GM13977 (cell line): ENCODE results near the gene DPPA4.
"Not testable (repeated sequence)": the region's sequence is repeated elsewhere in the genome, so short reads cannot be mapped to it uniquely, and the experiment has no call there.

Source experiments
- DNase-seq: peaks from one replicate; pipeline ENCODE4 v3.0.0; 2012; ENCODE audit warnings: low spot score
- in situ Hi-C: fragments of 300-500 bp; cut with MboI; formaldehyde crosslinking; loops from one replicate; pipeline ENCODE4 v1.12.0; 2022; ENCODE audit warnings: low sequenced_read_pairs, low pct_unique_long_range_greater_than_20kb, mixed read lengths, inconsistent platforms; ENCODE audit not compliant: unreplicated experiment
- TF ChIP-seq, protein P1 (sequence below): IDR thresholded peaks from 2 replicates; pipeline ENCODE4 v1.5.1; 2012; ENCODE audit warnings: mild to moderate bottlenecking, control low read depth; ENCODE audit not compliant: insufficient read depth; ENCODE audit errors: extremely low read depth, missing control alignments

The DPPA4 gene, protein sequence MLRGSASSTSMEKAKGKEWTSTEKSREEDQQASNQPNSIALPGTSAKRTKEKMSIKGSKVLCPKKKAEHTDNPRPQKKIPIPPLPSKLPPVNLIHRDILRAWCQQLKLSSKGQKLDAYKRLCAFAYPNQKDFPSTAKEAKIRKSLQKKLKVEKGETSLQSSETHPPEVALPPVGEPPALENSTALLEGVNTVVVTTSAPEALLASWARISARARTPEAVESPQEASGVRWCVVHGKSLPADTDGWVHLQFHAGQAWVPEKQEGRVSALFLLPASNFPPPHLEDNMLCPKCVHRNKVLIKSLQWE

DNA sequence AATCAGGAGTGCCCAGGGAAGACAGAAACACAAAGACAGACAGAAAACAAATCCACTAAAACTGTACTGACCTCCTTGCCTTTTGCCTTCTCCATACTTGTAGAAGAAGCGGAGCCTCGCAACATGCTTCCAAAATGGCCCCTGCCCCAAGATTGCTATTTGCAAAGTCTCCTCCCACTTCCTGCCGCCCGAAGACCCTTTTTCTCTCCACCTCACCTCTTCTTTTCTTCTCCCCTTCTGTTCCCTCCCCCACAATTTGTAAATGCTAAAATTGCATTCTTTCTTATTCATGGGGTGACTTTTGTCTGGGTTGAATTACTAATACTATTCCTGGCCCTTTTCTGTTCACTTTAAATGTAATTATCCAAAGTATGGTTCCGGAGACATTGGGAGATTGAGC, at the start of gene DPPA4:
Gene DPPA4, minus strand, starts transcription at position 154 of the 400 bp plus-strand sequence. Its CDS starts 29 bp downstream, at position 125.
- TF ChIP-seq, protein P1, sequence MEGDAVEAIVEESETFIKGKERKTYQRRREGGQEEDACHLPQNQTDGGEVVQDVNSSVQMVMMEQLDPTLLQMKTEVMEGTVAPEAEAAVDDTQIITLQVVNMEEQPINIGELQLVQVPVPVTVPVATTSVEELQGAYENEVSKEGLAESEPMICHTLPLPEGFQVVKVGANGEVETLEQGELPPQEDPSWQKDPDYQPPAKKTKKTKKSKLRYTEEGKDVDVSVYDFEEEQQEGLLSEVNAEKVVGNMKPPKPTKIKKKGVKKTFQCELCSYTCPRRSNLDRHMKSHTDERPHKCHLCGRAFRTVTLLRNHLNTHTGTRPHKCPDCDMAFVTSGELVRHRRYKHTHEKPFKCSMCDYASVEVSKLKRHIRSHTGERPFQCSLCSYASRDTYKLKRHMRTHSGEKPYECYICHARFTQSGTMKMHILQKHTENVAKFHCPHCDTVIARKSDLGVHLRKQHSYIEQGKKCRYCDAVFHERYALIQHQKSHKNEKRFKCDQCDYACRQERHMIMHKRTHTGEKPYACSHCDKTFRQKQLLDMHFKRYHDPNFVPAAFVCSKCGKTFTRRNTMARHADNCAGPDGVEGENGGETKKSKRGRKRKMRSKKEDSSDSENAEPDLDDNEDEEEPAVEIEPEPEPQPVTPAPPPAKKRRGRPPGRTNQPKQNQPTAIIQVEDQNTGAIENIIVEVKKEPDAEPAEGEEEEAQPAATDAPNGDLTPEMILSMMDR, result no peak
- in situ Hi-C loops, result no loop called here
- no peak for DNase-seq

DNA sequence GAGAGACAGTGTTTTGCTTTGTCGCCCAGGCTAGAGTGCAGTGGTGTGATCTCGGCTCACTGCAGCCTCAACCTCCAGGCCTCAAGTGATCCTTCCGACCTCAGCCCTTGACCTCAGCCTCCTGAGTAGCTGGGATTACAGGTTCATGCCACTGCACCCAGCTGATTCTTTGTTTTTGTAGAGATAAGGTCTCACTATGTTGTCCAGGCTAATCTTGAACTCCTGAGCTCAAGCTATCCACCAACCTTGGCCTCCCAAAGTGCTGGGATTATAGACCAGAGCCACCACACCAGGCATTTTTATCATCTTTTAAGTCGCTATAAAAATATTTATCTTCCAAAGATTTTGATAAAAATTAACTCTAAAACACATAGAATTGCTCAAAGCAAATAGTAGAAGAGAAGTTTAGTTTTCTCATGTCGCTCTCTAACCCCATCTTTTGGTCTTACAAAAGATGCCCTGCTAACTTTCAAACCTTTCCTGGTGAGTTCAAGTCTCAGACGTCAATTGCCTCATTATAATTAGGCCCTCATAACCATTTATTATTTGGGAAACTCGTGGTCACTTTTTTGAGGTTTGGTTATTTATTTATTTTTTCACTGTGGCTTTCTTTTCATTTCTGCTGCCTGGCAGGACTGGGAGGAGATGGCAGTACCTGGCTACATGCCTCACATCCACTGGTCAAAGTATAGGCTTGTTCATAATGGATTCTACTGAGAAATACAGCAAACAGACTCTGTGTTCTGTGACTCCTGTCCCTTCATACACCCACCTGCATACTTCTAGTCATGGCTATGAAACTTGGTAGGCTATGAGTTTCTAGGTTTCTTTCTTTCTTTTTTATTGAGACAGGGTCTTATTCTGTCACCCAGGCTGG, 48.3 kb upstream of the DPPA4 start:
- TF ChIP-seq, protein P1, result no peak

DNA sequence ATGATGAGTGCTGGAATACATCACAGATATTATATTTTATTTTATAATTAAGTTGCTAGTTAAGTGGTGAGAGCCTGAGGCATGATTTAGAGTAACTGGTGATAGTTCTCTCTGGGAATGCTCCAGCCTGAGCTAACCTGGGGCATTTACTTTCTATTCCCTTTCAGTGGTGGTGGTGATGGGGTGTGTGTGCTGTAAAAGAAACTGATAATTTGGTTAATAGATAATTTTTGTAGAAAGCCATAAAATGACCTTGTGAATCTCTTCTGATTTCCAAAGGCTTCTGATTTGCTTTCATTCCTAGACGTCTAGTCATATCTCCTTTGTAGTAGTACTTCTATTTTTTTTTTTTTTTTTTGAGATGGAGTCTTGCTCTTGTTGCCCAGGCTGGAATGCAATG, 46.8 kb upstream of the DPPA4 start:
- no peak for DNase-seq
- in situ Hi-C loops, result no loop called here
- TF ChIP-seq, protein P1, result no peak

More for the DNA sequence above, 48.3 kb upstream of the DPPA4 start:
- no peak for DNase-seq
- in situ Hi-C loops, result no loop called here

DNA sequence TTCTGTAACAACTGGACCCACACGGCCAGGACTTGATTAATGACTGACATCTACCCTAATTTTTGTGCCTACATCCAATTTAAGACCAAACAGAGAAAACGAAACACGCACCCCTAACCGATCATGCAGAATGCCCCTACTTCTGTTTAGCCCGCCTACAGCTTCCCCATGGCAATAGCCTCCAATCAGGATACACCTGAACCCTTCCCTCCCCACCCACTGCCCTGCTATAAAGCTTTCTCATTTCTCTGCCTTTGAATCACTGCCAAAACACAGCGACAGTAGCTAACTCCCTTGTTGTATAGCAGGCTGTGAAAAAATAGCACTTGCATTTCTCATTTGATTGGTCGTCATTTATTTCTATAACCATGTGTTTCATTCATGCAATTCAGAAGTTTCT, 45.2 kb upstream of the DPPA4 start:
- DNase-seq, result no peak
- in situ Hi-C loops, result no loop called here
- TF ChIP-seq, protein P1, result no peak

DNA sequence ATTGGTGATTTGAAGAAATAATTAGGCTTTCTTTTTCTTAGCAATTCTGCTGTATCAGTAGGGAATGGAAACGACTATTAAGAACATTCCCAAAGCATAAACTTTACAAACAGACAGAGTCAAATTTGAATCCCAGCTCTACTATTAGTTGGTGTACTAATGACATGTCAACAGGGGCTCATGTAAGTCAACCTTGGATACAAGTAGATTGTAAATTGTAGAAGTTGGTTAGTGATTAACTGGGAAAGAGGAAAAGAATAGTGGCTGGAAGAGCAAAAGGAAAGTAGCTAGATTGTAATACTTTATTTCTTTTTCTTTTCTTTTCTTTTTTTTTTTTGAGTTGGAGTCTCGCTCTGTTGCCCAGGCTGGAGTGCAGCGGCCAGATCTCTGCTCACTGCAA, 38.6 kb upstream of the DPPA4 start:
- in situ Hi-C loops, result no loop called here
- DNase-seq, result no peak
- TF ChIP-seq, protein P1, result no peak

DNA sequence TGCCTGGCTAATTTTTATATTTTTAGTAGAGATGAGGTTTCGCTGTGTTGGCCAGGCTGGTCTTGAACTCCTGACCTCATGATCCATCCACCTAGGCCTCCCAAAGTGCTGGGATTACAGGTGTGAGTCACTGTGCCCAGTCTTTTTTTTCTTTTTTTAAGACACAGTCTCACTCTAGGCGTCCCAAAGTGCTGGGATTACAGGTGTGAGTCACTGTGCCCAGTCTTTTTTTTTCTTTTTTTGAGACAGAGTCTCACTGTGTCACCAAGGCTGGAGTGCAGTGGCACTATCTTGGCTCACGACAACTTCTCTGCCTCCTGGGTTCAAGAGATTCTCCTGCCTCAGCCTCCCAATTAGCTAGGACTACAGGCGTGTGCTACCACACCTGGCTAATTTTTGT, 37.1 kb upstream of the DPPA4 start:
- in situ Hi-C loops, DNase-seq: not testable (repeated sequence)

DNA sequence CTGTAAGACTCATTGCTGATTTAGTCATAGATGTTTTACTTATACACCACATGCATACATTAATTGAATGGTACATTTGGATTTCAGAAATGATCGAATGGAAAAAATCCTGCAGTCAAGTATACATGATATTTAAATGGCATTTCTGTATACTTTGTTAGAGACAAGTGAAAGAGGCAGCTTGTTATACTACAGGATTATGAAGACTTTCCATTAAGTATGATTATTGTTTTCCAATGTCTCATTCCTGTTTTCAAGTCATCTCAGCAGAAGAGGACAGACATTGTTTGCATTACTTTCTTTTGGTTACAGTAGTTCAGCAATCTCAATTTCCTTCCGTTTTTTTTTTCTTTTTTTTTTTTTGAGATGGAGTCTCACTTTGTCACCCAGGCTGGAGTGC, 36.6 kb upstream of the DPPA4 start:
- in situ Hi-C loops, result no loop called here
- TF ChIP-seq, protein P1, result no peak
- no peak for DNase-seq
